Measurements from ENCODE around the gene ZCCHC7.

The ZCCHC7 gene

DNA sequence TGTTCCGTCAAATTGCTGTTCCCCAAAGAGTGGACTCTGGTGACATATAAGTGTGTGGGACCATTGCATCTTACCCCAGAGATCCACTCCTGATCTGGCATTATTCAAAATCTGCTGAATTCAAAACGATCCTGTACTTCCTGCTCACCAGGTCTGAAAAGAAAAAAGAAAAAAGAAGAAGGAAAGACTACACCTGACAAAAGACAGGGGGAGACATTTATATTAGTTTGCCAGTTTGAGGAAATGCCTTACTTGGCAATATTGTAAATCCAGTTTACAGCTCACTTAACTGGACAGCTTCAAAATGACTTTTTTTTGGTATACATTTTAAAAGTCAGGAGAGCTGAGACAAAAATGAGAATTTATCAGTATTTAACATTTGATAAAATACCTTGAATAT is 287.1 kb downstream of the ZCCHC7 start:
- Histone ChIP-seq H3K79me2 (ENCODE audit: insufficient read depth, low read length) (no peaks in the 10 kb centered on the region), H3K36me3 (ENCODE audit: insufficient read depth, low read length) (no peaks in the 10 kb centered on the region), H3K4me2 (ENCODE audit: insufficient read depth, low read length) (no peak overlapping the region), H3K4me3 (ENCODE audit: low read depth in 1 of 2, low read length in 2 of 2) (no peak overlapping the region), H2AFZ (ENCODE audit: low read depth, low read length) (no peak overlapping the region), H4K20me1 (ENCODE audit: insufficient read depth, low read length) (no peaks in the 10 kb centered on the region), H3K9ac (ENCODE audit: low read depth, low read length) (no peak overlapping the region), H3K27ac (ENCODE audit: low read length) (no peak overlapping the region), H3K4me1 (ENCODE audit: insufficient read depth, low read length) (no peaks in the 10 kb centered on the region), H3K27me3 (ENCODE audit: insufficient read depth, low read length, poor library complexity) (no peaks in the 10 kb centered on the region), H3K9me3 (ENCODE audit: insufficient read depth, low read length, severe bottlenecking) (no peaks in the 10 kb centered on the region)
- DNase-seq = no peak
- ATAC-seq (ENCODE audit: insufficient read depth, low read depth) = 0 out of 3 replicates have a peak, but pooled peaks have one; percentile 37
- no peak for TF ChIP-seq EZH2 (IDR thresholded peaks at IDR 0.05; ENCODE audit: borderline replicate concordance, low read depth, low read length, severe bottlenecking)
- TF ChIP-seq, protein P1, sequence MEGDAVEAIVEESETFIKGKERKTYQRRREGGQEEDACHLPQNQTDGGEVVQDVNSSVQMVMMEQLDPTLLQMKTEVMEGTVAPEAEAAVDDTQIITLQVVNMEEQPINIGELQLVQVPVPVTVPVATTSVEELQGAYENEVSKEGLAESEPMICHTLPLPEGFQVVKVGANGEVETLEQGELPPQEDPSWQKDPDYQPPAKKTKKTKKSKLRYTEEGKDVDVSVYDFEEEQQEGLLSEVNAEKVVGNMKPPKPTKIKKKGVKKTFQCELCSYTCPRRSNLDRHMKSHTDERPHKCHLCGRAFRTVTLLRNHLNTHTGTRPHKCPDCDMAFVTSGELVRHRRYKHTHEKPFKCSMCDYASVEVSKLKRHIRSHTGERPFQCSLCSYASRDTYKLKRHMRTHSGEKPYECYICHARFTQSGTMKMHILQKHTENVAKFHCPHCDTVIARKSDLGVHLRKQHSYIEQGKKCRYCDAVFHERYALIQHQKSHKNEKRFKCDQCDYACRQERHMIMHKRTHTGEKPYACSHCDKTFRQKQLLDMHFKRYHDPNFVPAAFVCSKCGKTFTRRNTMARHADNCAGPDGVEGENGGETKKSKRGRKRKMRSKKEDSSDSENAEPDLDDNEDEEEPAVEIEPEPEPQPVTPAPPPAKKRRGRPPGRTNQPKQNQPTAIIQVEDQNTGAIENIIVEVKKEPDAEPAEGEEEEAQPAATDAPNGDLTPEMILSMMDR (IDR thresholded peaks at IDR 0.05; ENCODE audit: borderline replicate concordance, extremely low read depth, low read length, poor library complexity, severe bottlenecking) = peak; percentile 51

Data from DND-41 (cell line).